ENCODE results near the gene IFT57.

- TF ChIP-seq CTCF (conservative IDR thresholded peaks at IDR 0.05; ENCODE audit: low read length) (no peak), EZH2phosphoT487 (IDR thresholded peaks at IDR 0.05; ENCODE audit: borderline replicate concordance) (no peak)
These were observed 36.7 kb downstream of the IFT57 start for GRCh38 chr3:108185536-108185935.
